ENCODE results near the gene CASS4. TPM values are rescaled to one million over a fixed set of nuclear protein-coding genes. Genes with fewer than 3 reads are reported as not detected.

Gene CASS4
- total RNA-seq, 6 experiments from 2014 or later, result 0.66 to 2.1 (median 0.83) TPM

DNA sequence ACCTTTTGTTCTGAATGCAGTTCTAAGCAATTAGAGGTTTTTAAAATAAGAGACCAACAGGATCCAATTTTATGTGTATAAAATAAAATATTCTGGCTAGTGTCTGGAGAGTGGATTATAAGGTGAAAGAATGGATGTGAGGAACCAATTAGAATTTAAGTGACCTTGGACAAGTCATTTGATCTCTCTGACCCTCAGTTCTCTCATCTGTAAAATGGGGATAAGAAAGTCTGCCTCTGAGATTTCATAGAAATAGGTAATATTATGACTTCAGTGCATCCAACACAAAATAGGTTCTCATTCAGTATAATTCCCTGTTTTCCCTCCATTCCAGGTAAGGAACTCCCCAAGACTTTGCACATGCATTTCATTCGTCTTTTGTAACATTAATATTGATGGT lies 18.9 kb downstream of the CASS4 start:
- no peaks in the 10 kb centered on the region for H3K4me1 ChIP-seq
- 100% methylated on average over 1 of the region's 1 CpG for WGBS (ENCODE audit: insufficient coverage, low coverage, low lambda C conversion rate, missing lambda C conversion rate)
- H3K27me3 ChIP-seq, result no peaks in the 10 kb centered on the region
- H3K36me3 ChIP-seq, result no peaks in the 10 kb centered on the region
- intact Hi-C loops (cut with DNase I), result no loop called here
- TF ChIP-seq, protein P1, sequence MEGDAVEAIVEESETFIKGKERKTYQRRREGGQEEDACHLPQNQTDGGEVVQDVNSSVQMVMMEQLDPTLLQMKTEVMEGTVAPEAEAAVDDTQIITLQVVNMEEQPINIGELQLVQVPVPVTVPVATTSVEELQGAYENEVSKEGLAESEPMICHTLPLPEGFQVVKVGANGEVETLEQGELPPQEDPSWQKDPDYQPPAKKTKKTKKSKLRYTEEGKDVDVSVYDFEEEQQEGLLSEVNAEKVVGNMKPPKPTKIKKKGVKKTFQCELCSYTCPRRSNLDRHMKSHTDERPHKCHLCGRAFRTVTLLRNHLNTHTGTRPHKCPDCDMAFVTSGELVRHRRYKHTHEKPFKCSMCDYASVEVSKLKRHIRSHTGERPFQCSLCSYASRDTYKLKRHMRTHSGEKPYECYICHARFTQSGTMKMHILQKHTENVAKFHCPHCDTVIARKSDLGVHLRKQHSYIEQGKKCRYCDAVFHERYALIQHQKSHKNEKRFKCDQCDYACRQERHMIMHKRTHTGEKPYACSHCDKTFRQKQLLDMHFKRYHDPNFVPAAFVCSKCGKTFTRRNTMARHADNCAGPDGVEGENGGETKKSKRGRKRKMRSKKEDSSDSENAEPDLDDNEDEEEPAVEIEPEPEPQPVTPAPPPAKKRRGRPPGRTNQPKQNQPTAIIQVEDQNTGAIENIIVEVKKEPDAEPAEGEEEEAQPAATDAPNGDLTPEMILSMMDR (IDR thresholded peaks at IDR 0.05), result no peak
- TF ChIP-seq POLR2A (IDR thresholded peaks at IDR 0.05), result no peak
- DNase-seq, result no peak
- H3K4me3 ChIP-seq, result no peak overlapping the region
- no peak for ATAC-seq
- H3K9me3 ChIP-seq, result no peaks in the 10 kb centered on the region
- H3K27ac ChIP-seq, result no peak overlapping the region

DNA sequence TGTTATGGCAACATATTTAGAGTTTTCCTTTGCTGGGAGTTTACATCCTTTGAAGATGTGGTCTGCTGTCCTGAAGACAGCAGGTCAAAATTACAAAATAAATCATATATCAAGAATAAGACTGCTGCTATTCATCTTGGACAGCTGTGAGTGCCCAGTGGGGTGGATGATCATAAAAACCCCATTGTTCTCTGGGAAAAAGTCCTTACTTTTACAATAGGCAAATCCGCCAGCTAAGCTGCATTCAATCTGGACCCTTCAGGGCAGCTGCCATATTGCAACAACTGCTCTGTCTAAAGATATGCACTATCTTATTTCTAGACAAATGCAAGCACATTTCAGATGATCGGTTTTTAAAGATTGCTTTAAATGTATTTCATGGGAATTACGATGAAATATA lies 19.4 kb downstream of the CASS4 start:
- no peak for TF ChIP-seq POLR2A (IDR thresholded peaks at IDR 0.05)
- TF ChIP-seq, protein P1 (IDR thresholded peaks at IDR 0.05), result no peak
- H3K36me3 ChIP-seq, result no peaks in the 10 kb centered on the region
- DNase-seq (no peak), ATAC-seq (no peak)
- H3K4me3 ChIP-seq, result no peak overlapping the region
- H3K27me3 ChIP-seq, result no peaks in the 10 kb centered on the region
- intact Hi-C loops (cut with DNase I), result no loop called here
- H3K27ac ChIP-seq, result no peak overlapping the region
- H3K9me3 ChIP-seq, result no peaks in the 10 kb centered on the region
- 95% methylated on average over 3 of the region's 3 CpGs for WGBS (ENCODE audit: insufficient coverage, low coverage, low lambda C conversion rate, missing lambda C conversion rate)
- no peaks in the 10 kb centered on the region for H3K4me1 ChIP-seq

DNA sequence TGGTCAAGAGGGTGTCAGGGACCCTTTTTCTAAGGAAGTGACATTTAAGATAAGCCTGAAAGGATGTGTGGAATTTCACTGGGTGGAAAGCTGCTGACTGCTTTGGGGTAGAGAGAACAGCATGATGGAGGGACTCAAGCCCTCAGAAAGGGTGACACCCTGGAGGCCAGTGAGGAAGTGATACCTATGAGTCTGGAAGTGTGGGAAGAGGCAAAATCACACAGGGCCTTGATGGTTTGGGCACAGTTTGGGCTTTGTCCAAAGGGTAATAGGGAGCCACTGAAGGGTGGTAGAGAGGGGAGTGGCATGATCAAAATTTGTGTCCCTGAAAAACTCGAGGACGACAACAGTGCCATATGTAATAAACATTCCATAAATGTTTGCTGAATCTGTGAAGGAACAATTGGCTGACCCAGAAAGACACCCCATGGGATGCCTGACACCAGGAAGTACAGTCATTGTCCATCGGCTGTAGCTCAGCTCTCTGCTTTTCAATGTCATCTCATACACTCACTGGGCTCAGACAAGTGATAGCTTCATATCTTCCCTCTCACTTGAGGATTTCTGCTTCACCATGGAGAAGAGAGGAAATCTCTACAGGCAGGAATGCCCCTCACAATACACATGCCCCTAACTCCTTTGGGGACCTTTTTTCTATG lies 21.3 kb downstream of the CASS4 start:
- Histone ChIP-seq H3K4me1 (no peaks in the 10 kb centered on the region), H3K4me3 (no peak overlapping the region), H3K27me3 (no peaks in the 10 kb centered on the region), H3K9me3 (no peaks in the 10 kb centered on the region), H3K36me3 (no peaks in the 10 kb centered on the region), H3K27ac (no peak overlapping the region)
- TF ChIP-seq, protein P1 (IDR thresholded peaks at IDR 0.05), result no peak
- intact Hi-C loops (cut with DNase I), result no loop called here
- ATAC-seq (no peak), DNase-seq (no peak)
- 71% methylated on average over 3 of the region's 3 CpGs for WGBS (ENCODE audit: insufficient coverage, low coverage, low lambda C conversion rate, missing lambda C conversion rate)

DNA sequence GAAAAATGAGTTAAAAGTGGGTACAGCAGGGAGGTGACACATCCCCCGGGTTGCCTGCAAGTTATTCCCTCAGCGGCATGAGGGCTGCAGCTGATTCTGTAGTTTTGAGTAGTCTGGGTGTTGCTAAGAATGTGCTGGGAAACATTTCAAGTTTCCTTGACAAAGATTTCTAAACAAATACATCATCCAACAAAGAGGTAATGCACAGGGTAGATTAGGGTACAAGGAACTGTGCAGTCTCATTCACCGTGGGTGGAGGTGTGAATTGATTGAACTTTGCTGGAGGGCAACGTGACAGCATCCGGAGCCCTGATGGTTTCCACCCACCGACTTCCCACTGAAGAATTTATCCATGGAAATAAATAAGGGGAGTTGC lies 21.8 kb downstream of the CASS4 start:
- Histone ChIP-seq H3K27ac (no peak overlapping the region), H3K4me1 (no peaks in the 10 kb centered on the region), H3K27me3 (no peaks in the 10 kb centered on the region), H3K36me3 (no peaks in the 10 kb centered on the region), H3K9me3 (no peaks in the 10 kb centered on the region), H3K4me3 (no peak overlapping the region)
- ATAC-seq (no peak), DNase-seq (no peak)
- TF ChIP-seq POLR2A (IDR thresholded peaks at IDR 0.05), result no peak
- TF ChIP-seq, protein P1 (IDR thresholded peaks at IDR 0.05), result no peak
- 74% methylated on average over 5 of the region's 6 CpGs for WGBS (ENCODE audit: insufficient coverage, low coverage, low lambda C conversion rate, missing lambda C conversion rate)
- intact Hi-C loops (cut with DNase I), result no loop called here

All from right lobe of liver (tissue), 6 donors.